HEK293 (cell line): ENCODE measurements around the gene BLTP3B.

Experiments
- CTCF ChIP-seq: fragments of 450-650 bp; formaldehyde crosslinking; IDR thresholded peaks from 2 replicates; pipeline ENCODE4 v1.5.1; 2016; ENCODE audit warnings: missing biosample characterization, missing genetic modification characterization
- PATZ1 ChIP-seq: fragments of 450-650 bp; formaldehyde crosslinking; IDR thresholded peaks from 2 replicates; pipeline ENCODE4 v1.5.1; 2016; ENCODE audit warnings: missing biosample characterization, missing genetic modification characterization
- ZBTB44 ChIP-seq: fragments of 450-650 bp; IDR thresholded peaks from 2 replicates; pipeline ENCODE4 v1.5.1; 2018; ENCODE audit warnings: missing biosample characterization, mild to moderate bottlenecking, missing genetic modification characterization
- ZNF24 ChIP-seq: fragments of 450-650 bp; formaldehyde crosslinking; IDR thresholded peaks from 2 replicates; pipeline ENCODE4 v1.5.1; 2016; ENCODE audit warnings: missing biosample characterization, missing genetic modification characterization
- ZNF423 ChIP-seq: fragments of 450-650 bp; formaldehyde crosslinking; IDR thresholded peaks from 2 replicates; pipeline ENCODE4 v1.5.1; 2016; ENCODE audit warnings: missing biosample characterization, missing genetic modification characterization
- TF ChIP-seq, protein P1 (sequence below): fragments of 450-650 bp; formaldehyde crosslinking; IDR thresholded peaks from 2 replicates; pipeline ENCODE4 v1.5.1; 2016; ENCODE audit warnings: missing biosample characterization, missing genetic modification characterization, borderline replicate concordance
- TF ChIP-seq, protein P2 (sequence below): fragments of 450-650 bp; formaldehyde crosslinking; IDR thresholded peaks from 2 replicates; pipeline ENCODE4 v1.5.1; 2016; ENCODE audit warnings: missing biosample characterization, missing genetic modification characterization

GRCh38 chr12:100166232-100166631 lies 23.6 kb upstream of the BLTP3B start:
- no peak for TF ChIP-seq ZNF24 (tag by site-specific recombination)
- no peak for TF ChIP-seq CTCF
- TF ChIP-seq PATZ1: no peak
- TF ChIP-seq, protein P1, sequence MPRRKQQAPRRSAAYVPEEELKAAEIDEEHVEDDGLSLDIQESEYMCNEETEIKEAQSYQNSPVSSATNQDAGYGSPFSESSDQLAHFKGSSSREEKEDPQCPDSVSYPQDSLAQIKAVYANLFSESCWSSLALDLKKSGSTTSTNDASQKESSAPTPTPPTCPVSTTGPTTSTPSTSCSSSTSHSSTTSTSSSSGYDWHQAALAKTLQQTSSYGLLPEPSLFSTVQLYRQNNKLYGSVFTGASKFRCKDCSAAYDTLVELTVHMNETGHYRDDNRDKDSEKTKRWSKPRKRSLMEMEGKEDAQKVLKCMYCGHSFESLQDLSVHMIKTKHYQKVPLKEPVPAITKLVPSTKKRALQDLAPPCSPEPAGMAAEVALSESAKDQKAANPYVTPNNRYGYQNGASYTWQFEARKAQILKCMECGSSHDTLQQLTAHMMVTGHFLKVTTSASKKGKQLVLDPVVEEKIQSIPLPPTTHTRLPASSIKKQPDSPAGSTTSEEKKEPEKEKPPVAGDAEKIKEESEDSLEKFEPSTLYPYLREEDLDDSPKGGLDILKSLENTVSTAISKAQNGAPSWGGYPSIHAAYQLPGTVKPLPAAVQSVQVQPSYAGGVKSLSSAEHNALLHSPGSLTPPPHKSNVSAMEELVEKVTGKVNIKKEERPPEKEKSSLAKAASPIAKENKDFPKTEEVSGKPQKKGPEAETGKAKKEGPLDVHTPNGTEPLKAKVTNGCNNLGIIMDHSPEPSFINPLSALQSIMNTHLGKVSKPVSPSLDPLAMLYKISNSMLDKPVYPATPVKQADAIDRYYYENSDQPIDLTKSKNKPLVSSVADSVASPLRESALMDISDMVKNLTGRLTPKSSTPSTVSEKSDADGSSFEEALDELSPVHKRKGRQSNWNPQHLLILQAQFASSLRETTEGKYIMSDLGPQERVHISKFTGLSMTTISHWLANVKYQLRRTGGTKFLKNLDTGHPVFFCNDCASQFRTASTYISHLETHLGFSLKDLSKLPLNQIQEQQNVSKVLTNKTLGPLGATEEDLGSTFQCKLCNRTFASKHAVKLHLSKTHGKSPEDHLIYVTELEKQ (tag by site-specific recombination): no peak
- no peak for TF ChIP-seq ZNF423 (tag by site-specific recombination)
- TF ChIP-seq ZBTB44 (tag by site-specific recombination): no peak
- TF ChIP-seq, protein P2, sequence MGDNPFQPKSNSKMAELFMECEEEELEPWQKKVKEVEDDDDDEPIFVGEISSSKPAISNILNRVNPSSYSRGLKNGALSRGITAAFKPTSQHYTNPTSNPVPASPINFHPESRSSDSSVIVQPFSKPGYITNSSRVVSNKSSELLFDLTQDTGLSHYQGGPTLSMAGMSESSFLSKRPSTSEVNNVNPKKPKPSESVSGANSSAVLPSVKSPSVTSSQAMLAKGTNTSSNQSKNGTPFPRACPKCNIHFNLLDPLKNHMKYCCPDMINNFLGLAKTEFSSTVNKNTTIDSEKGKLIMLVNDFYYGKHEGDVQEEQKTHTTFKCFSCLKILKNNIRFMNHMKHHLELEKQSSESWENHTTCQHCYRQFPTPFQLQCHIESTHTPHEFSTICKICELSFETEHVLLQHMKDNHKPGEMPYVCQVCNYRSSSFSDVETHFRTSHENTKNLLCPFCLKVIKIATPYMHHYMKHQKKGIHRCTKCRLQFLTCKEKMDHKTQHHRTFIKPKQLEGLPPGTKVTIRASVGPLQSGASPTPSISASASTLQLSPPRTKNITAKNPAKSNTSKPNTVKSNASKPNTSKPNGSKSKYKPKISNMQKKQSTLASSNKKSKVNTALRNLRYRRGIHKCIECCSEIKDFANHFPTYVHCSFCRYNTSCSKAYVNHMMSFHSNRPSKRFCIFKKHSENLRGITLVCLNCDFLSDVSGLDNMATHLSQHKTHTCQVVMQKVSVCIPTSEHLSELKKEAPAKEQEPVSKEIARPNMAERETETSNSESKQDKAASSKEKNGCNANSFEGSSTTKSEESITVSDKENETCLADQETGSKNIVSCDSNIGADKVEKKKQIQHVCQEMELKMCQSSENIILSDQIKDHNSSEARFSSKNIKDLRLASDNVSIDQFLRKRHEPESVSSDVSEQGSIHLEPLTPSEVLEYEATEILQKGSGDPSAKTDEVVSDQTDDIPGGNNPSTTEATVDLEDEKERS: no peak
